HepG2 (cell line): Measurements from ENCODE around the gene PPP1R9B. TPM values are rescaled to one million over a fixed set of nuclear protein-coding genes. Genes with fewer than 3 reads are reported as not detected.

Experiments used
- CBFB ChIP-seq: sonication (generic); formaldehyde crosslinking; IDR thresholded peaks from 2 replicates; pipeline ENCODE4 v1.4.0; 2020; ENCODE audit warnings: missing genetic modification reagents
- CCAR2 ChIP-seq: fragments of 200-400 bp; formaldehyde crosslinking; optimal IDR thresholded peaks from 2 replicates; pipeline ENCODE3; 2018; ENCODE audit warnings: low read depth, mild to moderate bottlenecking, low read length, moderate library complexity
- DNMT3B ChIP-seq: conservative IDR thresholded peaks from 2 replicates; pipeline ENCODE4 v1.6.1; 2016; ENCODE audit warnings: missing biosample characterization, control low read depth
- ERF ChIP-seq: IDR thresholded peaks from 2 replicates; pipeline ENCODE4 v1.6.1; 2018; ENCODE audit warnings: missing biosample characterization, missing genetic modification reagents
- FOXK2 ChIP-seq: fragments of 450-650 bp; IDR thresholded peaks from 2 replicates; pipeline ENCODE4 v1.6.1; 2016
- GABPB1 ChIP-seq: IDR thresholded peaks from 2 replicates; pipeline ENCODE4 v1.6.1; 2016; ENCODE audit warnings: mild to moderate bottlenecking, missing genetic modification reagents, moderate library complexity, missing compliant biosample characterization
- GLMP ChIP-seq: sonication (generic); formaldehyde crosslinking; IDR thresholded peaks from 2 replicates; pipeline ENCODE4 v1.9.0; 2021; ENCODE audit warnings: missing genetic modification reagents, mild to moderate bottlenecking, borderline replicate concordance
- HOXA3 ChIP-seq: sonication (generic); formaldehyde crosslinking; IDR thresholded peaks from 2 replicates; pipeline ENCODE4 v1.5.0; 2020; ENCODE audit warnings: missing genetic modification reagents
- IRF2 ChIP-seq: IDR thresholded peaks from 2 replicates; pipeline ENCODE4 v1.6.1; 2018; ENCODE audit warnings: missing genetic modification reagents, missing compliant biosample characterization
- JUN ChIP-seq: sonication (generic); formaldehyde crosslinking; IDR thresholded peaks from 2 replicates; pipeline ENCODE4 v1.4.0; 2020; ENCODE audit warnings: mild to moderate bottlenecking, missing genetic modification reagents
- KDM2A ChIP-seq: sonication (generic); formaldehyde crosslinking; IDR thresholded peaks from 2 replicates; pipeline ENCODE4 v1.4.0; 2020; ENCODE audit warnings: low read depth, missing genetic modification reagents, borderline replicate concordance
- KLF11 ChIP-seq: IDR thresholded peaks from 2 replicates; pipeline ENCODE4 v1.6.1; 2016; ENCODE audit warnings: missing compliant biosample characterization
- MYPOP ChIP-seq: sonication (generic); formaldehyde crosslinking; IDR thresholded peaks from 2 replicates; pipeline ENCODE4 v1.8.1; 2023; ENCODE audit warnings: mild to moderate bottlenecking, moderate library complexity, missing genetic modification reagents
- NFKB2 ChIP-seq: sonication (generic); formaldehyde crosslinking; IDR thresholded peaks from 2 replicates; pipeline ENCODE4 v1.4.0; 2020; ENCODE audit warnings: missing genetic modification reagents, borderline replicate concordance
- REPIN1 ChIP-seq: sonication (generic); formaldehyde crosslinking; IDR thresholded peaks from 2 replicates; pipeline ENCODE4 v1.8.0; 2022; ENCODE audit warnings: missing genetic modification reagents, low read depth, mild to moderate bottlenecking, borderline replicate concordance
- SETDB1 ChIP-seq: sonication (generic); formaldehyde crosslinking; IDR thresholded peaks from 2 replicates; pipeline ENCODE4 v1.5.1; 2020; ENCODE audit warnings: missing genetic modification reagents, mild to moderate bottlenecking, borderline replicate concordance
- TBL1XR1 ChIP-seq: fragments of 150-350 bp; IDR thresholded peaks from 2 replicates; pipeline ENCODE4 v1.6.1; 2014; ENCODE audit warnings: borderline replicate concordance, low read length; ENCODE audit not compliant: partially characterized antibody
- YEATS4 ChIP-seq: sonication (generic); formaldehyde crosslinking; IDR thresholded peaks from 2 replicates; pipeline ENCODE4 v1.4.0; 2020; ENCODE audit warnings: missing genetic modification reagents, borderline replicate concordance
- ZFY ChIP-seq: sonication (generic); formaldehyde crosslinking; IDR thresholded peaks from 2 replicates; pipeline ENCODE4 v1.4.0; 2020; ENCODE audit warnings: missing genetic modification reagents
- ZNF44 ChIP-seq: sonication (generic); formaldehyde crosslinking; IDR thresholded peaks from 2 replicates; pipeline ENCODE4 v1.5.1; 2020; ENCODE audit warnings: mild to moderate bottlenecking, missing genetic modification reagents
- ZNF558 ChIP-seq: sonication (generic); formaldehyde crosslinking; IDR thresholded peaks from 2 replicates; pipeline ENCODE4 v1.9.0; 2022; ENCODE audit warnings: mild to moderate bottlenecking, missing genetic modification reagents, borderline replicate concordance
- ZNF709 ChIP-seq: sonication (generic); formaldehyde crosslinking; IDR thresholded peaks from 2 replicates; pipeline ENCODE4 v1.5.0; 2020; ENCODE audit warnings: mild to moderate bottlenecking, missing genetic modification reagents
- polyA plus RNA-seq, 8 experiments: library from polyadenylated mRNA; depleted of rRNA in 3 of 8; stranded (reverse) in 7 of 8; unstranded in 1 of 8; fragments of >200 nt; fragmentation: Illumina TruSeq in 4 of 8; extraction: Trizol in 4 of 8; gene quantifications; 2 replicates each; pipeline versions ENCODE4 v1.2.1 to v1.2.3, GENCODE V29; 2011 to 2016; ENCODE audit warnings: low read depth in 4 of 8, missing spikeins in 1 of 8, mixed read lengths in 1 of 8; ENCODE audit not compliant: insufficient read depth in 1 of 8
- total RNA-seq, 5 experiments: library from RNA; depleted of rRNA; stranded (reverse); fragments of >200 nt; fragmentation: Illumina TruSeq; extraction: Trizol; gene quantifications; 2 replicates each; pipeline ENCODE4 v1.2.3, GENCODE V29; 2016; ENCODE audit warnings: low read depth in 1 of 5
- TF ChIP-seq, protein P1 (sequence below): sonication (generic); formaldehyde crosslinking; IDR thresholded peaks from 2 replicates; pipeline ENCODE4 v1.4.0; 2020; ENCODE audit warnings: mild to moderate bottlenecking, low read depth, missing genetic modification reagents
- TF ChIP-seq, protein P2 (sequence below): sonication (generic); formaldehyde crosslinking; IDR thresholded peaks from 2 replicates; pipeline ENCODE4 v1.8.0; 2022; ENCODE audit warnings: mild to moderate bottlenecking, missing genetic modification reagents, borderline replicate concordance
- TF ChIP-seq, protein P3 (sequence below): sonication (generic); formaldehyde crosslinking; IDR thresholded peaks from 2 replicates; pipeline ENCODE4 v1.4.0; 2020; ENCODE audit warnings: missing genetic modification reagents

The PPP1R9B gene
- total and polyA plus RNA-seq, 2 of the 13 experiments (the other 11 are each of a cell fraction or from before 2014, with no cell fraction given): 9.4 to 15.8 TPM

GRCh38 chr17:50150354-50151040 is at the start of gene PPP1R9B (continued):
- TF ChIP-seq ZNF558 (CRISPR knock-in tag) (0 out of 2 replicates have a peak, but pooled peaks have one; percentile 76), NFKB2 (0 out of 2 replicates have a peak, but pooled peaks have one; percentile 9), ERF (no peak), HOXA3 (no peak), MYPOP (no peak), REPIN1 (CRISPR knock-in tag) (no peak), YEATS4 (CRISPR knock-in tag) (peak; percentile 48), KDM2A (CRISPR knock-in tag) (peak; percentile 54; the same call in 1 of the 2 replicates), SETDB1 (CRISPR knock-in tag) (no peak), KLF11 (CRISPR knock-in tag) (no peak), GABPB1 (CRISPR knock-in tag) (0 out of 2 replicates have a peak, but pooled peaks have one; percentile 22), FOXK2 (no peak), TBL1XR1 (no peak), CBFB (CRISPR knock-in tag) (no peak), DNMT3B (CRISPR knock-in tag) (no peak), GLMP (CRISPR knock-in tag) (no peak), IRF2 (0 out of 2 replicates have a peak, but pooled peaks have one; percentile 6), CCAR2 (no peak), JUN (CRISPR knock-in tag) (no peak), ZFY (CRISPR knock-in tag) (peak; percentile 49; the same call in 1 of the 2 replicates), ZNF44 (CRISPR knock-in tag) (no peak), ZNF709 (CRISPR knock-in tag) (no peak)
- TF ChIP-seq, protein P1, sequence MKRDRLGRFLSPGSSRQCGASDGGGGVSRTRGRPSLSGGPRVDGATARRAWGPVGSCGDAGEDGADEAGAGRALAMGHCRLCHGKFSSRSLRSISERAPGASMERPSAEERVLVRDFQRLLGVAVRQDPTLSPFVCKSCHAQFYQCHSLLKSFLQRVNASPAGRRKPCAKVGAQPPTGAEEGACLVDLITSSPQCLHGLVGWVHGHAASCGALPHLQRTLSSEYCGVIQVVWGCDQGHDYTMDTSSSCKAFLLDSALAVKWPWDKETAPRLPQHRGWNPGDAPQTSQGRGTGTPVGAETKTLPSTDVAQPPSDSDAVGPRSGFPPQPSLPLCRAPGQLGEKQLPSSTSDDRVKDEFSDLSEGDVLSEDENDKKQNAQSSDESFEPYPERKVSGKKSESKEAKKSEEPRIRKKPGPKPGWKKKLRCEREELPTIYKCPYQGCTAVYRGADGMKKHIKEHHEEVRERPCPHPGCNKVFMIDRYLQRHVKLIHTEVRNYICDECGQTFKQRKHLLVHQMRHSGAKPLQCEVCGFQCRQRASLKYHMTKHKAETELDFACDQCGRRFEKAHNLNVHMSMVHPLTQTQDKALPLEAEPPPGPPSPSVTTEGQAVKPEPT (CRISPR knock-in tag): no peak
- TF ChIP-seq, protein P2, sequence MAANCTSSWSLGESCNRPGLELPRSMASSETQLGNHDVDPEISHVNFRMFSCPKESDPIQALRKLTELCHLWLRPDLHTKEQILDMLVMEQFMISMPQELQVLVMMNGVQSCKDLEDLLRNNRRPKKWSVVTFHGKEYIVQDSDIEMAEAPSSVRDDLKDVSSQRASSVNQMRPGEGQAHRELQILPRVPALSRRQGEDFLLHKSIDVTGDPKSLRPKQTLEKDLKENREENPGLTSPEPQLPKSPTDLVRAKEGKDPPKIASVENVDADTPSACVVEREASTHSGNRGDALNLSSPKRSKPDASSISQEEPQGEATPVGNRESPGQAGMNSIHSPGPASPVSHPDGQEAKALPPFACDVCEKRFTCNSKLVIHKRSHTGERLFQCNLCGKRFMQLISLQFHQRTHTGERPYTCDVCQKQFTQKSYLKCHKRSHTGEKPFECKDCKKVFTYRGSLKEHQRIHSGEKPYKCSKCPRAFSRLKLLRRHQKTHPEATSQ (CRISPR knock-in tag): no peak
- TF ChIP-seq, protein P3, sequence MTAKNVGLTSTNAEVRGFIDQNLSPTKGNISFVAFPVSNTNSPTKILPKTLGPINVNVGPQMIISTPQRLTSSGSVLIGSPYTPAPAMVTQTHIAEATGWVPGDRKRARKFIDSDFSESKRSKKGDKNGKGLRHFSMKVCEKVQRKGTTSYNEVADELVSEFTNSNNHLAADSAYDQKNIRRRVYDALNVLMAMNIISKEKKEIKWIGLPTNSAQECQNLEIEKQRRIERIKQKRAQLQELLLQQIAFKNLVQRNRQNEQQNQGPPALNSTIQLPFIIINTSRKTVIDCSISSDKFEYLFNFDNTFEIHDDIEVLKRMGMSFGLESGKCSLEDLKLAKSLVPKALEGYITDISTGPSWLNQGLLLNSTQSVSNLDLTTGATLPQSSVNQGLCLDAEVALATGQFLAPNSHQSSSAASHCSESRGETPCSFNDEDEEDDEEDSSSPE: no peak
